ENCODE results near the gene ESF1.

- TF ChIP-seq GATA2 (IDR thresholded peaks at IDR 0.05; ENCODE audit: low read depth, low read length) = no peak
- no peak for TF ChIP-seq GATA3 (IDR thresholded peaks at IDR 0.05; ENCODE audit: low read depth, low read length)
These were observed 37.7 kb upstream of the ESF1 start for GRCh38 chr20:13822459-13822858.
